AG20443 (cell line): ENCODE results near the gene ZNF473.

Experiments used
- DNase-seq: peaks from one replicate; pipeline ENCODE4 v3.0.0; 2012; ENCODE audit warnings: low spot score, mixed read lengths

The ZNF473 gene

DNA sequence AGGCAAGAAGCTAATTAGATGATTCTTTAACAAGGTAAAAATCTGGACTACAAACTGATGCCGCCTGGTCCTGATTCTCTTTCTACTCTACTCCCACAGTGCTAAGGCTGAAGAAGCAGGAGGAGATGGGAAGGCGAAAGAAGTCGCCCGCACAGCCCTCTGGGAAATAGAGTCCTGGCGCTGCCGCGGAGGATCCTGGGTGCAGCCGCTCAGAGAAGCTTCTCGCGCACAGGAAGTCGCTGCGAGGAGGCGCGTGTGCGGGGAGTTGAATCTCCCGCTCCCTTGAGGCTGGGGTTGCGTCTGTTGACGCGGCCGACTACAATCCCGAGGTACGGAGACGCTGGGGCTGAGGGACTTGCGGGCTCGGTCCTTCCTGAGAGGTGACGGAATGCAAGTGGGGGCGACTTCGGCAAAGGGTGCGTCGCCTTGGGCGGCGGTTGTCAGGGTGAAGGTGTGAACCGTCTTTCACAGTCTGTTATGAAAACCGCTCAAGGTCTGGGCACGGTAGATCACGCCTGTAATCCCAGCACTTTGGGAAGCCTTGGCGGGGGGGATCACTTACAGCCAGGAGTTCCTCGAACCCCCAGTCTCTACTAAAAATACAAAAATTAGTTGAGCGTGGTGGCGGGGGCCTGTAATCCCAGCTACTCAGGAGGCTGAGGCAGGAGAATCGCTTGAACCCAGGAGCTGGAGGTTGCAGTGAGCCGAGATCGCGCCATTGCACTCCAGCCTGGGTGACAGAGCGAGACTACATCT is at the start of gene ZNF473:
Gene ZNF473 (plus strand): TSS at position 212 of the 756 bp plus-strand sequence. CDS start 5,078 bp downstream, outside the sequence.
- peak; percentile 94 for DNase-seq

- no peak for DNase-seq
These were observed 49.3 kb upstream of the ZNF473 start for GRCh38 chr19:49976496-49976895.

GRCh38 chr19:49977076-49977475 is 48.7 kb upstream of the ZNF473 start:
- no peak for DNase-seq

DNA sequence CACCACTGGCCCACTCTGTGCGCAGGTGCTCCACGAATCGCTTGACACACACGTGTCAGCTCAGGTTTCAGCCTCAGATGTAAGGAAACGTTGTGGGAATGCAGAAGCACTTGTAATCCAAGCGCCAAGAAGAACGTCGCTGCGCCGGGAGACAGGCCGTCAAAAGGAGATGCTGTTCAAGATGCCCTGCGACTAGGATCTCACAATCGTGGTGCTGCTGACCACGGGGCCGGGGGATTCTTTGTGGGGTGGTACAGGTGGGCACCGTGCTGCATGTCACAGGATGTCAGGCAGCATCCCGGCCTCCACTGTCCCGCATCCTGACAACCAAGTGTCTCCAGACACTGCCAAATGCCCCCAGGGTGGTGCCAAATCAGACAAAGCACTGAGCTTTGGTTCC is 47.9 kb upstream of the ZNF473 start:
- DNase-seq = no peak

DNA sequence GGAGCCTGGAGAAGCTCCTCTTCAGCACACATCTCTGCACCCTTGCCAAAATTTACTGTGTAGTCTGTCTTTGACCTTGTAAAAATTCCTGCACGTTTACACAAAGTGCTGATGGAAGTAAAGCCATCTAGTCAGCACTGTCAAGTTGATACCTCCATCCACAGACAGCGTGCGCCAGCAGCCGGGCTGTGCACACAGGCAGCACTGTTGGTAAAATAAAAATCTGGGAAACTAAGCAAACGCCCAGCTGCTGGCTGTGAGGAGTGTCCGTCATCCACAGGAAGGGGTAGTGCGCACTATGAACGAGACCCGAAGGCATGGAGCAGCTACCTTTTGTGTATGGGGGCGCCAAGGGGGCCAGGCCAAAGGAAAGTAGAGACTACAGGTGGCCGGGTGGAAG is 47.5 kb upstream of the ZNF473 start:
- no peak for DNase-seq

DNA sequence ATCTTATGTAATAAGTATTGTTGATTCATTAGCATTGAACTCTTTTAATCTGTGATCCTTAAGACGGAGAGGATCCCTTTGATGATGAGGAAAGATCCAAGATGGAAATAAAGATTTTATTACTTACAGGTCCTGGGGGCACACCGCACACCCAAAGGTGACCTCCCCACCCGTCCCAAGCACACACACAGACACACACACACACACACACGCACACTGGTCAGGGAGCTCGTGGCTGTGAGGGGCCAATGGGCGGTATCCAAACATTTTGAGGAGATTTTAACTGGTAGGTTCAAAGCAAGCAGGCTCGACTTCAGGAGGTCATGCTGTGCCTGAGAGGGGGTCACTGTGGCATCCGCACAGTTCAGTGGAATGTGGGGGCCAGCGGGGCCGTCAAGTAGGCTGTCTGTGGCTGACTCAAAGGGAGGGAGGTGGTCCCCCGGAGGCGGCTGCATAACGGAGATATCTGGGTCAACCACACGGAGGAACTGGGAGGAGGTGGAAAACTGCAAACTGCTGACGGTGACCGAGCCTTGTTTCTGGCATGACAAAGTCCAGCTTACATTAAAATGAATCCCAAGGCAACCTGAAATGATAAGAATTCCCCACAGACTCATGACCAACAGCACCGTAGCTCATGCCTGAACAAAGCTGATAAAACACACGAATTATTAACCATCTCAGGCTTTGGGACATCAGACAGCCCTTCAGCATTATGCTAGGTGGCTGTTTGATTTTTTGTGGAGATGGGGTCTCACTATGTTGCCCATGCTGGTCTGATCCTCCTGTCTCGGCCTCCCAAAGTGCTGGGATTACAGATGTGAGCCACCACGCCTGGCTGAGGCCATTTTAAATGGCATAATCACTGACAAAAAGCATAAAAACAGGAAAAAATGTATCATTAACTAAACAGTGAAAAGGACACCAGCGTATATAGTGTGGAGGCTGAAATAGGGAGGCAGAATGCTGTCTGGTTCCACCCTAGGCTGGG is 43.9 kb upstream of the ZNF473 start:
- DNase-seq = no peak

DNA sequence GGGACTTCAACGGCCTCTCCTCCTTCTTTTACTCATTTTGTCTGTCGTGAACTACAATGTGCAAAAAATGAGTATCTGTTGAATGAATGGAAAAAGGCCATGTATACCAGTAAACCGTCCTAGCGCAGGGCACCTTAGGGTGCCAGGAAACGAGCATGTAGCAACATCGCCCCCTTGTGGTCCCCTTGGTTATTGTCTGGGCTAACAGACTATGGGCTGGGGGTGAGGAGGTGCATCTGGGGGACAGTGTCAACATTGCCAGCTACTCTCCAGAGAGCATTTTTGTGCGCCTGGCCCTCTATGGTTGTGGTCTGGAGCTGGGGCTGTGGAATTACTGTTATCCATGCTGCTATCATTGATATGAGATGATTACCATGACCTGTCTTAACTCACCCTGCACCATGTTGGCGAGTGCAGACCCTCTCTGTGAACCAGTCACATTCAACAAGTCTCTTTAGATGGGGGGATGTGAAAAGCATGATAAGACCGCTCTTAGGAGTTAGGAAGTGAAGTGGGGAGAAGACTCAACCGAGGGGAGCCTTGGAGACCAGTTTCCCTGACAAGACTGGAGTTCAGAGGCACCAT is 42.1 kb upstream of the ZNF473 start:
- DNase-seq = peak; percentile 66

GRCh38 chr19:49984491-49984890 is 41.3 kb upstream of the ZNF473 start:
- DNase-seq = no peak

DNA sequence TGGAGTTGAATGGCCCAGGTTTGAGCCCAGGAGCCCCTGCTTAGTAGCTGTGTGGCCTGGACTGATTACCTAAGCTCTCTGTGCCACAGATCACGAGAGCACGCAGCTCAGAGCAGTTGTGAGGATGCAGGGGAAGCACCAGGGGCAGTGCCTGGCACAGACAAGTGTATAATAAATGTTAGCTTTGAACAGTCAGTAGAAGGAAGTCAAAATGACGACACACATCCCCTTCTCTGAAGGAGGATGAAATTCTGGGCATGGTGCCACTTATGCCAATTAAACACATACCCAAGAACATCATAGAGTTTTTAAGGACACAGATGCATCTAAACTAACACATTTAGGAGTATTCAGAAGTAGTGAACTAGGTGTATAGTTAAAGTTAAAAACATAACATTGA is 39.9 kb upstream of the ZNF473 start:
- no peak for DNase-seq

DNA sequence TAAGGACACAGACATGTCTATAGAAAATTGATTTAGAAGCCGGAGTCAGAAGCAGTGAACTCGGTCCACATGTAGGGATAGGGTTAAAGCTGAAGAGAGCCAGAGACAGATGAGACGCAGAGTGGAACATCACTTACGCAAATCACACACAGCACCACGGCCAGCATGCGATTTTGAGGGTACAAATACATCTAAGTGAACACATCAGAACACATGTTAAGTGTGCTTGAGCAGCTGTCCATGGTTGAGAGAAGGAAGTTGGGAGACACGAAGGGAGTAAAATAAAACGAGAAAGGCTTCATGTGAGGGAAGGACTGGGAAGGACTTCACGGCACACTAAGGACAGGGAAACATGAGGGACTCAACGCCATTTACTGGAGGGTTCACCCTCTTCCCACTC is 39.5 kb upstream of the ZNF473 start:
- no peak for DNase-seq

GRCh38 chr19:49987159-49987698 is 38.6 kb upstream of the ZNF473 start:
- peak; percentile 85 for DNase-seq

- DNase-seq = no peak
These were observed 37.8 kb upstream of the ZNF473 start for GRCh38 chr19:49988007-49988406.

DNA sequence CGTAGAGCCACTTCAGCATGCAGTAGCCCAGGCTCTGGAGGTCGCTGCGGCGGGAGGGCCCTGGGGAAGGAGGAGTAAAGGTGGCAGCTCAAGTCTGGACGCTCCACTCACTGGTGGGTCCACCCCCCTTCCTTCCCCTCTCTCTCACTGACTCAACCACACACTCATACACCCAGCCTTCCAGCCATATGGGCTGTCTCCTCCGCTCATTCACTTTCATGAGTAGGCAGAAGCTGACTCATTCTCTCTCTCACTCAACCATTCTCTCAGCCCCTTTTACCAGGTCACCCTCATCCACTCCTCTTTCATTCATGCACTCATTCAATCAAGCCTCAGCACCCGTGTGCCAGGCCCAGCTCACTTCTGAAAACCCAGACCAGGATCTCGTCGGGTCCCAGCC is 37.4 kb upstream of the ZNF473 start:
- peak; percentile 30 for DNase-seq

DNA sequence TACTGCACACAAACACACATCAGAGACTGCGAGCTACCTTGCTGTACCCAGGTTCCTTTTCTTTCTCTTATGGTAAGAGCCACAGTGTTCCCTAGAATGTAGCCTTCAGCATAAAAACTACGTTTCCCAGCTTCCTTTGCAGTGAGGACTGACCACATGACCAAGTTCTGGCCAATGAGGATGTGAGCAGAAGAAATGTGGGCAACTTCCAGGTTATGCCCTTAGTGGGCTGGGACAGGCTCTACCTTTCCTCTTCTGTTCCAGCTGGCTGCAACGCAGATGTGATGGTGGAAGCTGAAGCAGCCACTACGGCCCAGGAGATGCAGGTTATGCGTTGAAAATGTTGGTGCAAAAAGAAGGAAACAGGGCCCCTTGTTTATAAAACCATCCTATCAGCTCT is 28.1 kb upstream of the ZNF473 start:
- DNase-seq = peak; percentile 40

DNA sequence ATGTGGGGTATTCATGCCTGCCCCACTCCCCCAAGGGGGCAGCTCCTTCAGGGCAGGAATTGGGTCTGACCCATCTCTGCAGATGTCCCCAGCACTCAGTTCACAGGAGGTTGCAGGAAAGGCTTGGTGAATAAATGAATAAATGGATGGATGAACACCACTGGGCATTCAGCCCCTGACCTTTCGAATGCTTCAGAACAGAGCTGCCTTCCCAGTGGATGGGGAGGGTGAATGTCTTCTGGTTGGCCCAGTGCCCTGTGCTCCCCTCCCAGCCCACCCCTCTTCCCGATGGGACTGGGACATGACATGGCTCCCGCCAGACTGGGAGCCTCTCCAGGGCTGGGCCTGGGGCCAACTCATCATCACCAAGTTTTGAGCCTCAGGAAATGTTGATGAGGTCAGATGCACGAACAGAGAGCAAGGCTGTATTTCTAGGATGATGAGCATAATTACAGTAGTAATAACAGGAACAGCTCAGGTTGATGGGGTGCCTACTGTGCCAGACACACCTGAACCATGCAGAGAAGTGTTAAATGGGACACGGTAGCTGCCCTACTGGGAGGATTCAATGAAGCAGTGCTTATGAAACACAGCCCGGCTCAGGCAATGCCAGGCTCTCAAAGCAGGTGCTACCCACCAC is 26.3 kb upstream of the ZNF473 start:
- DNase-seq = no peak

DNA sequence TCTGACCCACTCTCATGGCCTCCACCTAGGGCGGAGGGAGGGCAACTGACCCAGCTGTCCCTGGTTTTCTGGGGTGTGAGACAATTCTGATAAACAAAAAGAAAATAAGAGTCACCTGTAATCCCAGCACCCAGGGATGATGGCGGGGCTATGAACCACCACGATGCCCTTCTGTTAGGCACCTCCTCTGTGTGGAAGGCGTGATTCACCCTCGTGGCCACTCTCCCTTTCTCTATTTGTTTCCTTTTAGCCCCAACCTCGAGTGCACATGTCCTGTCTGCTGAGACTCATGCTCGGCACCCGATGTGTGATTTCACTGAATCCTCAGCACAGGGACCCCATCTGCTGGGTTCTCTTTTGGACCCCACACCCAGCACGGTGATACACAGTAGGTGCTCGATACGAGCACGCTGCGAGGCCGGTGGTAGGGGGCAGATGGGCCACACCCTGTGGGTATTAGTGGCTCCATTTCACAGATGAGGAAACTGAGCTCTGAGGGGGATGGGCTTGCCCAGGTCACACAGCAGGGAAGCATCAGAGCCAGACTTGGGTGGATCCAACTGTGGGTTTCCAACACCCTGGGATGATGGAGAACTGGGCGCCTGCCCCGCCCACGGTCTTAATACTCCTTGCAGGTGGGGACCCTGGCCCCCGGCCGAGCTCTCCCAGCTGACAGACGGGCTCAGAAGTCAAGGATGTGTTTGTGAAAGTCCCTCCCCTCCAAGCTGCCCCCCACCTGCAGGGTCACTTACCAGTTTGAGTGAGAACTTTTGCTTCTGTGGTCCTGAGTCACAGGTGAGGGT is 25.6 kb upstream of the ZNF473 start:
- no peak for DNase-seq

DNA sequence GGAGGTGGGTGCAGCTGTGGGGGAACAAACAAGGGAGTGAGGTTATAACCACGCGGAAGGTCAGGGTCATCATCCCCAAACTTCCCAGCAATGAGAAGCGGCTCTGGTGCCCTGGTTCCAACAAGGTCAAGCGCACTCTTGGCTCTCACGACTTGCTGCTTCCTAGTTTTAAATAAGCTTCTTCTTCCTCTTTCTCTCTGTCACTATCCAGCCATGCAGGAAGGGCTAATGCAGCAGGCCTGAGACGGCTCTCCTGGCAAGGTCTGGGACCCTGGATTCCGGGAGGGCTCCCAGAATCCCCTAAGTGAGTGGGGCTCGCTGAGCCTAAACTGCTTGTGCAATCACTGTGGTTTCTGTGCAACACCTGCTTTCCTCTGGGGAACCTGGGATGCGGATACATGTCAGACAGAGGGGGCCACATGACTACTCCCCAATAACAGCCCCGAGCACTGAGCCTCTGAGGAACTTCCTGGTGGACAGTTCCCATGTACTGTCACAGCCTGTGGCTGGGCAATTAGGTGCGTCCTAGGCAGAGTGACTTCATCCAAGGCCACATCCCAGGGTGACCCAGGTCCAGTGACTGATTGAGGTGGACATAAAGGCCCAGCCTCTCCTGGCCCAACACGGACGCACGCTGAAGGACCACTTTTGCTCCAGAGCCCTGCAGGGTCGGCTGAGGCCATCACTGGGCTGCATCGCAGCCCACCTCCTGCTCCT is 24.8 kb upstream of the ZNF473 start:
- no peak for DNase-seq

DNA sequence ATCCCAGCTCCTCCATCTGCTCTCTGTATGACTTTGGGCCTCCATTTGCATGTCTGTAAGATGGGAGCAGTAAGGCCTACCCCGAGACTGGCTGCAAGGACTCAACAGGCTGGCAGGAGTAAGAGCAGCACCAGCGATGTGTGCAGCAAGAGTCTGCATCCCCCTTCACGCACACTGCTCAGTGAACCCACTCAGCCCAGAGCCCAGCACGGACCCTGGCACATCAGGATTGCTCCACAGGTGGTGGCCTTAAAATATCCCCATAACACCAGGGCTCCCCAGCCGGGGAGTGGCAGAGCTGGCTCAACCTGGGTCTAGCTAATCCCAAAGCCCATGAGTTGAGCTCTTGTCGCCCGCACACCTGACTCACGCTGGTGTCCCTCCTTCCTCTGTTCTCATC is 24.0 kb upstream of the ZNF473 start:
- DNase-seq = no peak

DNA sequence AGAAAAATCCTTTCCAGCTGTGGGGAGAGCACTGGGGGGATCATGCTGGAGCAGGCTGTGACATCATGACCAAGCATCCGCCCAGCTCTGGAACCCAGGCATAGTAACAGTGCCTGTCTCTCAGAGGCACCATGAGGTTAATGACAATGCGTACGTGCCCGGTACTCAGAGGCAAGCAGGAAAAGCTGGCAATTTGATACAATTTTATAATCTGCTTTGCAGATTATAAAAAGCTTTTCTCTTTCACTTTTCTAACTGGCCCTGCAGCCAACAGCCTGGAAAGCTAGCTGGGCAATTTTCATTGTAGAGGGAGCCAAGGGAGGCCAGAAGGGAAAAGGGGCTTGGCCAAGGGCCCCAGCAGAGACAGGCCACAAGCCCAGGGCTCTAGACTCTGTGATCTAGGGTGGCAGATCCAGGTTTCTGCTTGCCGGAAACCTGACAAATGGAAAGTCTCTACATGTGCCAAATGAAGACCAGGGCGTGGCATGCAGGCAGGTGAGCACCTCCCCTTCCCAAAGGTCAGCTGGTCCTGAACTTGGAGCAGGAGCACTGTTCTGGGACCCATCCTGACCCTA is 23.3 kb upstream of the ZNF473 start:
- DNase-seq = no peak

DNA sequence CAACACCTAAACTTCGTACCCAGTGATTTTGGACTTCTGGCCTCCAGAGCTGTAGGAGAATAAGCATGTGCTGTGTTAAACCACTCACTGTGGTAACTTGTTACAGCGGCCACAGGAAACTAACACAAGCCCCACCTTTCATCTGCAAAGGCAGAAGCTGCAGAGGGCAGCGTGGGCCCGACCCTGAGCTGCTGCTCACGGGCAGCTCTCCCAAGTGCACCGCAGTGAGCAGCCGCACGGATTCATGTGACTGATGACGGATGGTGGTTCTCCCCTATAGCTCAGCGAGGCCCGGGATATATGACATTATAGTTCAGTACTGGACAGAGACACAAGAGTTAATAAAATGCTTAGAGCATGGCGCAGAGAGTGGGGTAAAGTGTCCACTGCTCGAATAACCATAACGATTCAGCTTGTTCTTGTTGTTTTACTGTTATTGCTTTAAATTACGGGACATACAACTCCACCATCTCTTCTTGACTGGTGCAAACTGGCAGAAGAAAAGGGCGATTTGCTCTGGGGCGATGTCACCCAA is 22.5 kb upstream of the ZNF473 start:
- DNase-seq = no peak
